ENCODE data around the gene ZBTB4. TPM values are rescaled to one million over a fixed set of nuclear protein-coding genes. Genes with fewer than 3 reads are reported as not detected.

Gene ZBTB4
- polyA plus RNA-seq, 1 donor from 2014 or later = 8.0 TPM

- Histone ChIP-seq H3K9me2 (ENCODE audit: insufficient read depth, low read length) (no peaks in the 10 kb centered on the region), H3K36me3 (ENCODE audit: insufficient read depth, low read length) (no peaks in the 10 kb centered on the region), H3K27ac (ENCODE audit: low read length) (no peak overlapping the region), H3K4me3 (ENCODE audit: low read length) (no peak overlapping the region), H3K27me3 (ENCODE audit: insufficient read depth, low read depth, low read length) (peaks cover 19% of the 10 kb centered on the region), H3K4me2 (ENCODE audit: low read length) (no peak overlapping the region), H3F3A (ENCODE audit: insufficient read depth, low read length, poor library complexity, severe bottlenecking) (no peaks in the 10 kb centered on the region), H3K9ac (ENCODE audit: low read length) (no peak overlapping the region), H2AFZ (ENCODE audit: low read depth, low read length) (no peak overlapping the region), H3K9me3 (ENCODE audit: low read length) (no peaks in the 10 kb centered on the region), H4K20me1 (ENCODE audit: insufficient read depth) (no peaks in the 10 kb centered on the region), H3K79me2 (replicated peaks; ENCODE audit: insufficient read depth, low read length) (no peaks in the 10 kb centered on the region)
- TF ChIP-seq RAD21 (conservative IDR thresholded peaks at IDR 0.05) (no peak), SMC3 (conservative IDR thresholded peaks at IDR 0.05; ENCODE audit: poor library complexity) (no peak), TAF1 (IDR thresholded peaks at IDR 0.05; ENCODE audit: low read depth) (no peak), POLR2AphosphoS5 (IDR thresholded peaks at IDR 0.05) (no peak), EZH2 (IDR thresholded peaks at IDR 0.05; ENCODE audit: borderline replicate concordance, insufficient read depth, low read length, poor library complexity, severe bottlenecking) (no peak), MXI1 (conservative IDR thresholded peaks at IDR 0.05; ENCODE audit: poor library complexity, severe bottlenecking) (no peak), EP300 (conservative IDR thresholded peaks at IDR 0.05; ENCODE audit: poor library complexity, severe bottlenecking) (no peak), CTCF (IDR thresholded peaks at IDR 0.05; ENCODE audit: poor library complexity, severe bottlenecking) (no peak)
- TF ChIP-seq, protein P1, sequence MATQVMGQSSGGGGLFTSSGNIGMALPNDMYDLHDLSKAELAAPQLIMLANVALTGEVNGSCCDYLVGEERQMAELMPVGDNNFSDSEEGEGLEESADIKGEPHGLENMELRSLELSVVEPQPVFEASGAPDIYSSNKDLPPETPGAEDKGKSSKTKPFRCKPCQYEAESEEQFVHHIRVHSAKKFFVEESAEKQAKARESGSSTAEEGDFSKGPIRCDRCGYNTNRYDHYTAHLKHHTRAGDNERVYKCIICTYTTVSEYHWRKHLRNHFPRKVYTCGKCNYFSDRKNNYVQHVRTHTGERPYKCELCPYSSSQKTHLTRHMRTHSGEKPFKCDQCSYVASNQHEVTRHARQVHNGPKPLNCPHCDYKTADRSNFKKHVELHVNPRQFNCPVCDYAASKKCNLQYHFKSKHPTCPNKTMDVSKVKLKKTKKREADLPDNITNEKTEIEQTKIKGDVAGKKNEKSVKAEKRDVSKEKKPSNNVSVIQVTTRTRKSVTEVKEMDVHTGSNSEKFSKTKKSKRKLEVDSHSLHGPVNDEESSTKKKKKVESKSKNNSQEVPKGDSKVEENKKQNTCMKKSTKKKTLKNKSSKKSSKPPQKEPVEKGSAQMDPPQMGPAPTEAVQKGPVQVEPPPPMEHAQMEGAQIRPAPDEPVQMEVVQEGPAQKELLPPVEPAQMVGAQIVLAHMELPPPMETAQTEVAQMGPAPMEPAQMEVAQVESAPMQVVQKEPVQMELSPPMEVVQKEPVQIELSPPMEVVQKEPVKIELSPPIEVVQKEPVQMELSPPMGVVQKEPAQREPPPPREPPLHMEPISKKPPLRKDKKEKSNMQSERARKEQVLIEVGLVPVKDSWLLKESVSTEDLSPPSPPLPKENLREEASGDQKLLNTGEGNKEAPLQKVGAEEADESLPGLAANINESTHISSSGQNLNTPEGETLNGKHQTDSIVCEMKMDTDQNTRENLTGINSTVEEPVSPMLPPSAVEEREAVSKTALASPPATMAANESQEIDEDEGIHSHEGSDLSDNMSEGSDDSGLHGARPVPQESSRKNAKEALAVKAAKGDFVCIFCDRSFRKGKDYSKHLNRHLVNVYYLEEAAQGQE (IDR thresholded peaks at IDR 0.05; ENCODE audit: borderline replicate concordance) = no peak
Measured at GRCh38 chr17:7448461-7448860, 31.0 kb downstream of the ZBTB4 start.

- H3K4me3 ChIP-seq (ENCODE audit: low read length) = peak overlapping the region; percentile 37
- no peaks in the 10 kb centered on the region for H3K79me2 ChIP-seq (replicated peaks; ENCODE audit: insufficient read depth, low read length)
- no peaks in the 10 kb centered on the region for H3K9me3 ChIP-seq (ENCODE audit: low read length)
- no peaks in the 10 kb centered on the region for H3F3A ChIP-seq (ENCODE audit: insufficient read depth, low read length, poor library complexity, severe bottlenecking)
- no peaks in the 10 kb centered on the region for H3K36me3 ChIP-seq (ENCODE audit: insufficient read depth, low read length)
- H3K27me3 ChIP-seq (ENCODE audit: insufficient read depth, low read depth, low read length) = peaks cover 19% of the 10 kb centered on the region
- no peak overlapping the region for H3K4me2 ChIP-seq (ENCODE audit: low read length)
- H4K20me1 ChIP-seq (ENCODE audit: insufficient read depth) = no peaks in the 10 kb centered on the region
- no peak overlapping the region for H3K27ac ChIP-seq (ENCODE audit: low read length)
- H3K9me2 ChIP-seq (ENCODE audit: insufficient read depth, low read length) = no peaks in the 10 kb centered on the region
- H3K9ac ChIP-seq (ENCODE audit: low read length) = no peak overlapping the region
- no peak overlapping the region for H2AFZ ChIP-seq (ENCODE audit: low read depth, low read length)
- no peak for TF ChIP-seq POLR2AphosphoS5 (IDR thresholded peaks at IDR 0.05)
- no peak for TF ChIP-seq EP300 (conservative IDR thresholded peaks at IDR 0.05; ENCODE audit: poor library complexity, severe bottlenecking)
- TF ChIP-seq RAD21 (conservative IDR thresholded peaks at IDR 0.05) = no peak
- TF ChIP-seq EZH2 (IDR thresholded peaks at IDR 0.05; ENCODE audit: borderline replicate concordance, insufficient read depth, low read length, poor library complexity, severe bottlenecking) = no peak
- TF ChIP-seq, protein P1 (IDR thresholded peaks at IDR 0.05; ENCODE audit: borderline replicate concordance) = no peak
- no peak for TF ChIP-seq SMC3 (conservative IDR thresholded peaks at IDR 0.05; ENCODE audit: poor library complexity)
- TF ChIP-seq TAF1 (IDR thresholded peaks at IDR 0.05; ENCODE audit: low read depth) = no peak
- no peak for TF ChIP-seq MXI1 (conservative IDR thresholded peaks at IDR 0.05; ENCODE audit: poor library complexity, severe bottlenecking)
- no peak for TF ChIP-seq CTCF (IDR thresholded peaks at IDR 0.05; ENCODE audit: poor library complexity, severe bottlenecking)
Measured at GRCh38 chr17:7445619-7445968, 33.8 kb downstream of the ZBTB4 start.

Data from neural cell (in vitro differentiated cells).